Glutamatergic neuron (in vitro differentiated cells): Measurements from ENCODE around the gene COIL. TPM values are rescaled to one million over a fixed set of nuclear protein-coding genes. Genes with fewer than 3 reads are reported as not detected.

Source experiments
- DNase-seq: peaks from one replicate; pipeline ENCODE4 v3.0.0; 2022
- H3K27ac Mint-ChIP-seq: one replicate; pipeline ENCODE4 v1.8.0; 2020; ENCODE audit warnings: mild to moderate bottlenecking, mixed read lengths, inconsistent platforms; ENCODE audit not compliant: unreplicated experiment
- H3K27me3 Mint-ChIP-seq: one replicate; pipeline ENCODE4 v1.8.0; 2020; ENCODE audit warnings: mild to moderate bottlenecking, moderate library complexity, mixed read lengths, inconsistent platforms; ENCODE audit not compliant: unreplicated experiment
- H3K36me3 Mint-ChIP-seq: one replicate; pipeline ENCODE4 v1.8.0; 2020; ENCODE audit warnings: mild to moderate bottlenecking, mixed read lengths, inconsistent platforms; ENCODE audit not compliant: unreplicated experiment
- H3K4me1 Mint-ChIP-seq: one replicate; pipeline ENCODE4 v1.8.0; 2020; ENCODE audit warnings: mild to moderate bottlenecking, low read depth, mixed read lengths, inconsistent platforms; ENCODE audit not compliant: unreplicated experiment
- H3K4me3 Mint-ChIP-seq: one replicate; pipeline ENCODE4 v1.8.0; 2020; ENCODE audit warnings: mild to moderate bottlenecking, mixed read lengths, inconsistent platforms; ENCODE audit not compliant: unreplicated experiment
- H3K9me3 Mint-ChIP-seq: one replicate; pipeline ENCODE4 v1.8.0; 2020; ENCODE audit warnings: mild to moderate bottlenecking, moderate library complexity, mixed read lengths, inconsistent platforms; ENCODE audit not compliant: unreplicated experiment
- total RNA-seq: library from RNA; stranded (reverse); fragmentation: NEBNext Ultra II Directional; extraction: Animal tissue kit (Norgen Biotek cat#: 25700); gene quantifications from one replicate; pipeline ENCODE4 v1.2.1, GENCODE V29; 2021; ENCODE audit not compliant: unreplicated experiment
- TF ChIP-seq, protein P1 (sequence below): fragments of 200-600 bp; sonication (generic); IDR thresholded peaks from one replicate; pipeline ENCODE4 v1.5.0; 2021; ENCODE audit not compliant: partially characterized antibody, unreplicated experiment

COIL gene
- total RNA-seq, 1 donor from 2014 or later = 9.4 TPM

DNA sequence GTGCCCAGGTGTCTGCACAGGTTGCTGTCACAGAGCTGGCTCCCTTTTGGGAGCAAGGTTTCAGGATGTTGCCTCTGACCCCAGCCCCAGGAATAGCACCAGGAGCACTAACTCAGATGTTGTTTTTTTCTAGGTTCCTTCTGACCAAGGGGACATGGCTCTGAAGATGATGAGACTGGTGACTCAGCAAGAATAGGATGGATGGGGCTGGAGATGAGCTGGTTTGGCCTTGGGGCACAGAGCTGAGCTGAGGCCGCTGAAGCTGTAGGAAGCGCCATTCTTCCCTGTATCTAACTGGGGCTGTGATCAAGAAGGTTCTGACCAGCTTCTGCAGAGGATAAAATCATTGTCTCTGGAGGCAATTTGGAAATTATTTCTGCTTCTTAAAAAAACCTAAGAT lies 45.2 kb upstream of the COIL start:
- no peak overlapping the region for H3K4me3 Mint-ChIP-seq
- peaks cover 4% of the 10 kb centered on the region for H3K4me1 Mint-ChIP-seq
- peaks cover 2% of the 10 kb centered on the region for H3K9me3 Mint-ChIP-seq
- H3K27me3 Mint-ChIP-seq = no peaks in the 10 kb centered on the region
- DNase-seq = no peak
- no peaks in the 10 kb centered on the region for H3K36me3 Mint-ChIP-seq
- H3K27ac Mint-ChIP-seq = no peak overlapping the region
- TF ChIP-seq, protein P1, sequence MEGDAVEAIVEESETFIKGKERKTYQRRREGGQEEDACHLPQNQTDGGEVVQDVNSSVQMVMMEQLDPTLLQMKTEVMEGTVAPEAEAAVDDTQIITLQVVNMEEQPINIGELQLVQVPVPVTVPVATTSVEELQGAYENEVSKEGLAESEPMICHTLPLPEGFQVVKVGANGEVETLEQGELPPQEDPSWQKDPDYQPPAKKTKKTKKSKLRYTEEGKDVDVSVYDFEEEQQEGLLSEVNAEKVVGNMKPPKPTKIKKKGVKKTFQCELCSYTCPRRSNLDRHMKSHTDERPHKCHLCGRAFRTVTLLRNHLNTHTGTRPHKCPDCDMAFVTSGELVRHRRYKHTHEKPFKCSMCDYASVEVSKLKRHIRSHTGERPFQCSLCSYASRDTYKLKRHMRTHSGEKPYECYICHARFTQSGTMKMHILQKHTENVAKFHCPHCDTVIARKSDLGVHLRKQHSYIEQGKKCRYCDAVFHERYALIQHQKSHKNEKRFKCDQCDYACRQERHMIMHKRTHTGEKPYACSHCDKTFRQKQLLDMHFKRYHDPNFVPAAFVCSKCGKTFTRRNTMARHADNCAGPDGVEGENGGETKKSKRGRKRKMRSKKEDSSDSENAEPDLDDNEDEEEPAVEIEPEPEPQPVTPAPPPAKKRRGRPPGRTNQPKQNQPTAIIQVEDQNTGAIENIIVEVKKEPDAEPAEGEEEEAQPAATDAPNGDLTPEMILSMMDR = no peak

DNA sequence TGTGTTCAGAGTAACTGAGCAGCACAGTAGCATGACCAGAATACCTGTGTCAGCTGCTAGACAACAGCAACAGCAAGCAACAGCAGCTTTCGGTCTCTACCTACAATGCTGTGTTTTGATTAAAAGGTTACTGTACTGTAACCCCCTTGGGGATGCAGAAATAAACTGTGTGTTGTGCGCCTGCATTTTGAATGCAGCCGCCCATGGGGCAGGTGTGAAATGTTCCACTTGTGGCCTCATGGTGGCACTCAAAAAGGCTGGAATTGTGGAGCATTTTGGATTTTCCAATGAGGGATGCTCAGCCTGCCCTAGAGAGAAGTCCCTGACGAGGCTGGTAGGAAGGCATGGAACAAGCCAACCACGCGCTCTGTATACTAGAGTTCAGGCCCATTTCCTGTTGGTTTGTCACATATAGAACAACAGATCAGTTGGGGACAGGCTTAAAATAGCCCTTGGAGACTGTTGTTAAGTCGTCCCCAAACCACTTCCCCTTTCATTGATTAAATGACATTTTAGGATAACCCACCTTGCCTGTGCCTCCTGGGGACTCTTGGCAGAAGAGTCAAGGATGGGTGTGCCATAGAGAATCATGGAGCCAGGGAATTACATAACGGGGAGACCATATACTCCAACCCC lies 44.2 kb upstream of the COIL start:
- TF ChIP-seq, protein P1 = peak; percentile 10
- DNase-seq = no peak
- H3K36me3 Mint-ChIP-seq = no peaks in the 10 kb centered on the region
- no peaks in the 10 kb centered on the region for H3K27me3 Mint-ChIP-seq
- no peak overlapping the region for H3K27ac Mint-ChIP-seq
- no peak overlapping the region for H3K4me3 Mint-ChIP-seq
- H3K4me1 Mint-ChIP-seq = peaks cover 3% of the 10 kb centered on the region
- H3K9me3 Mint-ChIP-seq = peaks cover 2% of the 10 kb centered on the region

DNA sequence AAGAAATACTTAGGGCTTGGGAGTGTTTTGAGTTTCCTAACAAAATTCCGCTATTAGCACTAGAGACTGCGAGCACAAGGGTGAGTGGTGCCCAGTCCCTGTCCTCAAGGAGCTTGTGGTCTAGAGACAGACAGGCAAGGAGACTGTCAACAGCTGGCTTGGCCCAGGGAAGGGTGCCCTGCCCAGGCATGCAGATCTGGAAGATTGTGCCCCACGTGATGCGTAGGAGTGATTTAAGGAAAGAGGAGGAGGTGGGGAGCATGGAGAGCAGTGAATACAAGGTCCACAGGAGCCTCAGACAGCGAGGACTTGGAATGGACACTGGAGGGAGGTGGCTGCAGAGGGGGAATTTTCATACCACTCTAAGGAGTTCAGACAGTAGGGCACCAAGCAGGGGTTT lies 42.1 kb upstream of the COIL start:
- peaks cover 2% of the 10 kb centered on the region for H3K9me3 Mint-ChIP-seq
- H3K27me3 Mint-ChIP-seq = no peaks in the 10 kb centered on the region
- H3K4me3 Mint-ChIP-seq = no peak overlapping the region
- no peaks in the 10 kb centered on the region for H3K4me1 Mint-ChIP-seq
- no peak for DNase-seq
- H3K27ac Mint-ChIP-seq = no peak overlapping the region
- H3K36me3 Mint-ChIP-seq = no peaks in the 10 kb centered on the region
- TF ChIP-seq, protein P1 = no peak

DNA sequence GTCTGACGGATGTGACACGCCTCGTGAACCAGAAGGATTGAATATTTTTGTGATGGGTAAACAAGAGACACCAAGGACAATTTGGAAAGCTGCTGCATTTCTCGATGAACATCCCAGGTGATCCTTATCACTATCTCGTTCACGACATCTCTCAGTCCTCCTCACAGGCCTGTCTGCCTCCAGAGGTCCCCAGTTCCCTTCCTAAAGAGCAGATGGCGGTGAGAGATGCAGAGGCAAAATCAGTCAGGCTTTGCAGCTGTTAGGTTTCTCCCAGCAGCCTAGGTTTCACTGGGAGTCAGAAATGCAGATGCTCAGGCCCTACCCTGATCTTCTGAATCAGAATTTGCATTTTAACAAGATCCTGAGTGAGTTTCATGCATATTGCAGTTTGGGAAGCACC lies 40.7 kb upstream of the COIL start:
- H3K4me3 Mint-ChIP-seq = no peak overlapping the region
- H3K36me3 Mint-ChIP-seq = no peaks in the 10 kb centered on the region
- DNase-seq = no peak
- no peaks in the 10 kb centered on the region for H3K27me3 Mint-ChIP-seq
- H3K4me1 Mint-ChIP-seq = no peaks in the 10 kb centered on the region
- H3K9me3 Mint-ChIP-seq = peaks cover 2% of the 10 kb centered on the region
- no peak overlapping the region for H3K27ac Mint-ChIP-seq
- TF ChIP-seq, protein P1 = no peak

DNA sequence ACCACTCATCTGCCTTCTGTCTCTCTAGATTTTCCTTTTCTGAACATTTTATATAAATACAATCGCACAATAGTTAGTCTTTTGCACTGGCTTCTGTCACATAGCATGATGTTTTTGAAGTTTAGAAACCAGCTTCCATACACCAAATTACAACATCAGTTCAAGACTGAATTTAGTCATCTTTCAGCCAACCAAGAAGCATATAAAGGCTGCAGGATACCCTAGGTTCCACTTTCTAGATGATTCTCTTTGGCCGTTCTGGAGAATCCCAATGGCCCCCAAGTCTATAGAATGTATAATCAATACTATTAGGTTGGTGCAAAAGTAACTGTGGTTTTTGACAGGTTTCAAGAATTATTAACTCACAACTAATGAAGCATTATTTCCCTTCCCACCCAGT lies 36.5 kb upstream of the COIL start:
- Mint-ChIP-seq H3K27ac (no peak overlapping the region), H3K4me1 (no peaks in the 10 kb centered on the region), H3K9me3 (no peaks in the 10 kb centered on the region), H3K4me3 (no peak overlapping the region), H3K27me3 (no peaks in the 10 kb centered on the region), H3K36me3 (no peaks in the 10 kb centered on the region)
- TF ChIP-seq, protein P1 = no peak
- DNase-seq = no peak
